ENCODE data around the gene LRRFIP1.

LRRFIP1 gene

DNA sequence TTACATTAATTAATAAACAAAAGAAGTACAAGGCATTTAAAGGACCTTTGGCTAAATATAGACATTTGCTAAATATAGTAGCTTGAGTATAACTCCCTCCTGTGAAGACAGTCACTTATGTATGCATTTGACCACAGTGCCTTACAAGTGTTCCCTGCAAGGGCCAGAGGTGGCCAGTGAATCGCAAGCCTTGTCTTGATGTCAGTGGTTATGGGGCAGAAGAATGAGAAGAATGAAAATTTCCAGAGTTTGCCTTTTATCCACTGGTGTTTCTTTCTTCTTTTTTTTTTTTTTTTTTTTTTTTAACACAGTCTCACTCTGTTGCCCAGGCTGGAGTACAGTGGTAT, 1.8 kb downstream of the LRRFIP1 start:
- H3K36me3 ChIP-seq (ENCODE audit: control insufficient read depth, insufficient read depth, low read length): no peaks in the 10 kb centered on the region
- DNase-seq (ENCODE audit: extremely low read depth, insufficient read length): no peak
- H3K4me3 ChIP-seq (replicated peaks; ENCODE audit: low read depth, low read length): no peak overlapping the region

GRCh38 chr2:237629739-237630138, 2.4 kb downstream of the LRRFIP1 start:
- Histone ChIP-seq H3K4me3 (replicated peaks; ENCODE audit: low read depth, low read length) (no peak overlapping the region), H3K36me3 (ENCODE audit: control insufficient read depth, insufficient read depth, low read length) (no peaks in the 10 kb centered on the region), H3K27me3 (replicated peaks; ENCODE audit: control insufficient read depth, insufficient read depth, low read length) (no peaks in the 10 kb centered on the region; the same call in 1 of the 2 replicates)
- DNase-seq (ENCODE audit: extremely low read depth, insufficient read length): no peak
- no peak for TF ChIP-seq CTCF (IDR thresholded peaks at IDR 0.05; ENCODE audit: insufficient read depth, low read length, poor library complexity, severe bottlenecking)

More for the DNA sequence above, 1.8 kb downstream of the LRRFIP1 start:
- H3K27me3 ChIP-seq (replicated peaks; ENCODE audit: control insufficient read depth, insufficient read depth, low read length): no peaks in the 10 kb centered on the region; the same call in 1 of the 2 replicates
- TF ChIP-seq CTCF (IDR thresholded peaks at IDR 0.05; ENCODE audit: insufficient read depth, low read length, poor library complexity, severe bottlenecking): no peak

DNA sequence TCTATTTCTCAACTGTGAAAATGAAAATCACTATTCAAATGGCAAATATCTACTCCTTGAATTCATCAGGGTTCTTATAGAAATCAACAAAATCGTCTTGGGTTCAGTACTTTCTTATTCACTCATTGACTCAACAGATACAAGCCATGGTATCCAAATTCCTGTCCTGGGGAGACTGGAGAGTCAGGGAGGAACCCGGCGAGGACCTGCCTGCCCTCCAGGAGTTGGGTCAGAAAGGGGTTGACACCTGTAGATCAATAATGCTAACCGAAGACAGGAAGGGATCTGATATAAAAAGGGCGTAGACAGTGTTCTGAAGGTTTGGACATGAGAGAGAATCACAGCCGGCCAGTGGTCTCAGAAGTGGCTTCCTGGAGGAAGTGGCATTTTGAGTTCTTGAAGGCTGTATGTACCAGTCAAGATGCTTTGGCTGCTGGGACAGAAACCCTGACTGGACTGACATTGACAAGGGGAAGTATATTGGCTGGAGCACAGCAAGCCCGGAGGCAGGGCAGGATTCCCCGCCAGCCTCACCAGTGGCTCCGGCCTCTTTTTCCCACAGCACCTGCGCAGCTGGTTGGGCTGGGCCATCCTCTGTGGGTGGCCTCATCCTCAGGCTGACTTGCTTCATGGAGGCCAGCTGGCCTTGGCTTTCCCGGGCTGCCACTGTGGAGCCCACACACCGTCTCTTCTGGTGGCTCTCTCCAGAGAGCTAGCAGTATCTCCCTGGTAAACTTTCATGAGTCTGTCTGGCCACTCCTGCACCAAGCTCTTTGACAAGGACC, 3.0 kb downstream of the LRRFIP1 start:
- H3K27me3 ChIP-seq (replicated peaks; ENCODE audit: control insufficient read depth, insufficient read depth, low read length): no peaks in the 10 kb centered on the region; the same call in 1 of the 2 replicates
- no peaks in the 10 kb centered on the region for H3K36me3 ChIP-seq (ENCODE audit: control insufficient read depth, insufficient read depth, low read length)
- DNase-seq (ENCODE audit: extremely low read depth, insufficient read length): no peak
- TF ChIP-seq CTCF (IDR thresholded peaks at IDR 0.05; ENCODE audit: insufficient read depth, low read length, poor library complexity, severe bottlenecking): no peak
- no peak overlapping the region for H3K4me3 ChIP-seq (replicated peaks; ENCODE audit: low read depth, low read length)

DNA sequence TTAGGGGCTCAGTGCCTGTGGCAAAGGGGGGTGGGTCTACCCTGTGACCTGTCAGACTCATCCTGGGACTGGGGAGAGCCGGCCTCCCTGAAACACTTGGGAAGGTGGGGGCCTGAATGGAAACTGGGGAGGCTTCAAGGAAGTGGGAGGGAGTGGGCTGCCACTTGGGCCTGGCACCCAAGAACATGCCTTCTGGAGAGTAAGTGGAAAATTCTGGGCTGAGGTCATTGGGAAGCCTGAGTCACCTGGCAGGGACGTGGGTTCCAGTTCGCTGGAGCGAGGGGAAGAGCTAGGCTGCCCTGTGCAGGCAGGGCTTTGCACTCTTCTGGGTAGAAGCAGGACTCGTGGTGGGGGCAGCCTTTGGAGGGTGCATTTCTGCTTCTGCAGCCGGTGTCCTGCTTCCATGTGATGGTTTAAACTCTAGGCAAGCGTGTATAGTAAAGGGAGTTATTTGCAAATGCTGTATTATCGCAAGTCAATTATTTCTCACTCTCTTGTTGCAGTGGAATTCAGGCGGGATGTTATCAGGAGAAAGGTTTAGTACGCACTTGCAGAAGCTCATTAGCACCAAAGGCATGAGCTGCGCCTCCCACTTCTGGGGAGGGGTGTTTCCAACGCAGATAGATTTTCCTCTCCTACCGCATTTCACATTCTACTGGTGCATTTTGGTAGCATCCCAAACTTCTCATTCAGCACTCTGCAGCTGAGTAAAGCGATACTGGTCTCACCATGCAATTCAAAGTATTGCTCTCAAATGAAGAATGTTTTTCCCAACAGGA, 3.8 kb downstream of the LRRFIP1 start:
- DNase-seq (ENCODE audit: extremely low read depth, insufficient read length): no peak
- no peak for TF ChIP-seq CTCF (IDR thresholded peaks at IDR 0.05; ENCODE audit: insufficient read depth, low read length, poor library complexity, severe bottlenecking)
- H3K36me3 ChIP-seq (ENCODE audit: control insufficient read depth, insufficient read depth, low read length): no peaks in the 10 kb centered on the region
- H3K4me3 ChIP-seq (replicated peaks; ENCODE audit: low read depth, low read length): no peak overlapping the region
- no peaks in the 10 kb centered on the region; the same call in 1 of the 2 replicates for H3K27me3 ChIP-seq (replicated peaks; ENCODE audit: control insufficient read depth, insufficient read depth, low read length)

DNA sequence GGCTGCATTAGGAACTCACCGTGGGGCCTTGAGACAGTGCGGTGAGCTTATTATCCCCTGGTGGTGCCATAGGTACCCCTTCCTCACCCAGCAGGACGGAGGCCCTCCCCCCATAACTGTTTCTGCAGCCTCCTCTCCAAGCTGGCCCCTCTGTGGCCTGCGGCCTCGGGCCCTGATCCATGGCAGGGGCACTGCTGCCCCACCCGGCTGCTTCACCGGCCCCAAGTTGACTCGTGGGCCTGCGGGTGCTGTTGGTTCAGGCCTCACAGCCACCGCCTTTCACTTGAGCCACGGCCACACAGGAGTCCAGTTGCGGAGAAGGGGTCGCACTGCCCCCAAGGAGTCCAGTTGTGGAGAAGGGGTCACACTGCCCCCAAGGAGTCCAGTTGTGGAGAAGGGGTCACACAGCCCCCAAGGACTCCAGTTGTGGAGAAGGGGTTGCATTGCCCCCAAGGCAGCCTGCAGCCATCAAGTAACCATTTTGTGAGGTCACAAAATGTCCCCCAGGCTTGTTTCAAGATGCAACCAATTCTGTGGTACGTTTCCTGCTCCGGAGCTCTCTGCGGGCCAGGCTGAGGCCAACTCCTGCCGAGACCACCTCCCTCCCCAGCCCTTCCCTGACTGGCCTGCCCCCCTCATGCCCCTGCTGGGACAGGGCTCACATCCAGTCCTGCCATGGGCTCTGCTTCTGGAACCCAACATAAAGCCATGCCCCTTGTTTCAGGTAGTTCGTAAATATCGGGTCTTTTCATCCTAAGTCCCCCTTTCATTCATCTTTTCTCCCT, 4.6 kb downstream of the LRRFIP1 start:
- DNase-seq (ENCODE audit: extremely low read depth, insufficient read length): no peak
- no peaks in the 10 kb centered on the region; the same call in 1 of the 2 replicates for H3K27me3 ChIP-seq (replicated peaks; ENCODE audit: control insufficient read depth, insufficient read depth, low read length)

More for the DNA sequence above, 4.6 kb downstream of the LRRFIP1 start:
- H3K4me3 ChIP-seq (replicated peaks; ENCODE audit: low read depth, low read length): no peak overlapping the region
- no peak for TF ChIP-seq CTCF (IDR thresholded peaks at IDR 0.05; ENCODE audit: insufficient read depth, low read length, poor library complexity, severe bottlenecking)
- no peaks in the 10 kb centered on the region for H3K36me3 ChIP-seq (ENCODE audit: control insufficient read depth, insufficient read depth, low read length)
